Retinal pigment epithelial cell (primary cell): Measurements from ENCODE around the gene GNG8.

Experiments used
- DNase-seq: peaks from one replicate; pipeline ENCODE4 v3.0.0-alpha.2; 2010; ENCODE audit warnings: low read depth
- H3K4me3 ChIP-seq: 2 replicates; pipeline ENCODE4 v1.5.1; 2011; ENCODE audit warnings: mild to moderate bottlenecking, low read length, control low read depth, moderate library complexity
- TF ChIP-seq, protein P1 (sequence below): conservative IDR thresholded peaks from 2 replicates; pipeline ENCODE4 v1.5.1; 2011; ENCODE audit warnings: low read depth, low read length, control low read depth, inconsistent platforms

The GNG8 gene

DNA sequence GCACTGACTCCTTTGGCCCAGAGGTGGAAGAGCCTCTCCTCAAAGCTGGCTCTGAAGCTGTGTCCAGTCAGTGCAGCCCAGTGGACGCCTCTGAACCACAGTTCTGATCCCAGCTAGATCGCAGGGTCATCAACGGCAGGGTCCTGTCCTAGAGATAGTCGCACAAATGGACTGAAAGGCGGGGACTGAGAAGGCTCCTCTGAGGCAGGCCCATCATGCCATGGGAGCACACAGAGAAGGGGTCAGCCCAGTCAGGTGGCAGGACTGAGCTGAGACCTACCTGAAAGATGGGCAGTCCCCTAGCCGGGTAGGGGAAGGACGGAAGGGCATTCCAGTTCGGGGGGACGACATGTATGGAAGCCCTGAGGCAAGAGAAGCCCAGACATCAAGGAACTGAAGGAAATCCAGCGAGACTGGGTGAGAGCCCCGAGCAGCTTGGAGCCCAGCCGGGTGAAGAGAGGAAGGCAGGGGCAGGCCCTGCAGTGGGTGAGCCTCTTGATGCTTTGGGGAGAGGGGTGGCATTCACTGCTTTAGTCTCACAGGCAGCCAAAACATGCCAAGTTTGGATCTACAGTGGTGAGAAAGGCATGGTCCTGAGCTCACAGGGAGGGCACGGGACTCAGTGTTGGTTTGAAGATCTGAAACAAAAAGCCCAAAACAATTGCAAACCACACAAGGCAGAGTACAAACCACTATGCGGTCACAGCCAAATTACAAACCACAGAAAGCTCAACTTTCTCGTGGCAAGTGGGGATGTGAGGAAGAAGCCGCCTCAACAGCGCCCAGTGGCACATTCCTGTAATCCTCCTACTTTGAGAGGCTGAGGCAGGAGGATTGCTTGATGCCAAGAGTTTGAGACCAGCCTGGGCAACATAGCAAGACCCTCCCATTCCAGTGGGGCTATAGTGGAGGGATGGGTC lies 24.9 kb downstream of the GNG8 start:
- DNase-seq: no peak
- TF ChIP-seq, protein P1, sequence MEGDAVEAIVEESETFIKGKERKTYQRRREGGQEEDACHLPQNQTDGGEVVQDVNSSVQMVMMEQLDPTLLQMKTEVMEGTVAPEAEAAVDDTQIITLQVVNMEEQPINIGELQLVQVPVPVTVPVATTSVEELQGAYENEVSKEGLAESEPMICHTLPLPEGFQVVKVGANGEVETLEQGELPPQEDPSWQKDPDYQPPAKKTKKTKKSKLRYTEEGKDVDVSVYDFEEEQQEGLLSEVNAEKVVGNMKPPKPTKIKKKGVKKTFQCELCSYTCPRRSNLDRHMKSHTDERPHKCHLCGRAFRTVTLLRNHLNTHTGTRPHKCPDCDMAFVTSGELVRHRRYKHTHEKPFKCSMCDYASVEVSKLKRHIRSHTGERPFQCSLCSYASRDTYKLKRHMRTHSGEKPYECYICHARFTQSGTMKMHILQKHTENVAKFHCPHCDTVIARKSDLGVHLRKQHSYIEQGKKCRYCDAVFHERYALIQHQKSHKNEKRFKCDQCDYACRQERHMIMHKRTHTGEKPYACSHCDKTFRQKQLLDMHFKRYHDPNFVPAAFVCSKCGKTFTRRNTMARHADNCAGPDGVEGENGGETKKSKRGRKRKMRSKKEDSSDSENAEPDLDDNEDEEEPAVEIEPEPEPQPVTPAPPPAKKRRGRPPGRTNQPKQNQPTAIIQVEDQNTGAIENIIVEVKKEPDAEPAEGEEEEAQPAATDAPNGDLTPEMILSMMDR: no peak
- no peak overlapping the region for H3K4me3 ChIP-seq

DNA sequence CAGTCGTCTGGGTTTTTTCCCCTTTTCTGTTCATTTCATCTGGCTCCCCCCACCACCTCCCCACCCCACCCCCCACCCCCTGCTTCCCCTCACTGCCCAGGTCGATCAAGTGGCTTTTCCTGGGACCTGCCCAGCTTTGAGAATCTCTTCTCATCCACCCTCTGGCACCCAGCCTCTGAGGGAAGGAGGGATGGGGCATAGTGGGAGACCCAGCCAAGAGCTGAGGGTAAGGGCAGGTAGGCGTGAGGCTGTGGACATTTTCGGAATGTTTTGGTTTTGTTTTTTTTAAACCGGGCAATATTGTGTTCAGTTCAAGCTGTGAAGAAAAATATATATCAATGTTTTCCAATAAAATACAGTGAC lies 25.6 kb downstream of the GNG8 start:
- no peak overlapping the region for H3K4me3 ChIP-seq
- TF ChIP-seq, protein P1: no peak
- DNase-seq: no peak

DNA sequence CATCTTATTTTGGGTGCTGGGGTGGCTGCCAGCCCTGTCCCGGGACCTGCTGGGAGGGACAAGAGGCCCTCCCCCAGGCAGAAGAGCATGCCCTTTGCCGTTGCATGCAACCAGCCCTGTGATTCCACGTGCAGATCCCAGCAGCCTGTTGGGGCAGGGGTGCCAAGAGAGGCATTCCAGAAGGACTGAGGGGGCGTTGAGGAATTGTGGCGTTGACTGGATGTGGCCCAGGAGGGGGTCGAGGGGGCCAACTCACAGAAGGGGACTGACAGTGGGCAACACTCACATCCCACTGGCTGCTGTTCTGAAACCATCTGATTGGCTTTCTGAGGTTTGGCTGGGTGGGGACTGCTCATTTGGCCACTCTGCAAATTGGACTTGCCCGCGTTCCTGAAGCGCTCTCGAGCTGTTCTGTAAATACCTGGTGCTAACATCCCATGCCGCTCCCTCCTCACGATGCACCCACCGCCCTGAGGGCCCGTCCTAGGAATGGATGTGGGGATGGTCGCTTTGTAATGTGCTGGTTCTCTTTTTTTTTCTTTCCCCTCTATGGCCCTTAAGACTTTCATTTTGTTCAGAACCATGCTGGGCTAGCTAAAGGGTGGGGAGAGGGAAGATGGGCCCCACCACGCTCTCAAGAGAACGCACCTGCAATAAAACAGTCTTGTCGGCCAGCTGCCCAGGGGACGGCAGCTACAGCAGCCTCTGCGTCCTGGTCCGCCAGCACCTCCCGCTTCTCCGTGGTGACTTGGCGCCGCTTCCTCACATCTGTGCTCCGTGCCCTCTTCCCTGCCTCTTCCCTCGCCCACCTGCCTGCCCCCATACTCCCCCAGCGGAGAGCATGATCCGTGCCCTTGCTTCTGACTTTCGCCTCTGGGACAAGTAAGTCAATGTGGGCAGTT lies 26.2 kb downstream of the GNG8 start:
- TF ChIP-seq, protein P1: no peak
- no peak for DNase-seq
- no peak overlapping the region for H3K4me3 ChIP-seq

DNA sequence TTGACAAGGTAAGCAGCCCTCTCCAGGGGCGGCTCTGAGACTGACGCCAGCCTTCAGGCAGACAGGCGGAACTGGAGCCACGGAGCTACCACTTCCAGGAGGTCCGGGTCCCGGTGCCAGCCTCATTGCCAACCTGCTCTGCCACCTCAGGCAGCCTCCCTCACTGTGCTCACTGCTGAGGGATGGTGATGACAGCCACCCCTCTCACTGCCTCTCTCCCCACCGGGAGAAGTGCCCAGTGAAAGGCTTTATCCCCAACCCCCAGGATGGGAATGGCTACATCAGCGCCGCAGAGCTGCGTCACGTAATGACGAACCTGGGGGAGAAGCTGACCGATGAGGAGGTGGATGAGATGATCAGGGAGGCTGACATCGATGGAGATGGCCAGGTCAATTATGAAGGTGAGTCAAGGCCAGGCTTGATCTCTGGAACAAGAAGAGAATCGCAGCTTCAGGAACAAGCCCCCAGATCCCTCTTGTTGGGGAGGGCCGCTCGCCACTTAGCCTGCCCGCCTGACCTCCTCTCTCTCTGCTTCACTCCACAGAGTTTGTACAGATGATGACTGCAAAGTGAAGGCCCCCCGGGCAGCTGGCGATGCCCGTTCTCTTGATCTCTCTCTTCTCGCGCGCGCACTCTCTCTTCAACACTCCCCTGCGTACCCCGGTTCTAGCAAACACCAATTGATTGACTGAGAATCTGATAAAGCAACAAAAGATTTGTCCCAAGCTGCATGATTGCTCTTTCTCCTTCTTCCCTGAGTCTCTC lies 27.2 kb downstream of the GNG8 start:
- no peak for DNase-seq
- no peak overlapping the region for H3K4me3 ChIP-seq
- TF ChIP-seq, protein P1: no peak

DNA sequence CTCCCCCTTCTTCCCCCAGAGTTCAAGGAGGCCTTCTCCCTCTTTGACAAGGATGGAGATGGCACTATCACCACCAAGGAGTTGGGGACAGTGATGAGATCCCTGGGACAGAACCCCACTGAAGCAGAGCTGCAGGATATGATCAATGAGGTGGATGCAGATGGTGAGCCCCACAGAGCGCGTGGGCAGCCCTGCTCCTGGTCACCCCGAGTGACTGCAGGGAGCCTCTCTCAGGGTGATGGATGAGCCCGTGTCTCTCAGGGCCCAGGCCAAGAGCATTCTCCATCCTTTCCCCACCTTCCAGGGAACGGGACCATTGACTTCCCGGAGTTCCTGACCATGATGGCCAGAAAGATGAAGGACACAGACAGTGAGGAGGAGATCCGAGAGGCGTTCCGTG lies 27.8 kb downstream of the GNG8 start:
- no peak for DNase-seq
- no peak overlapping the region for H3K4me3 ChIP-seq
- TF ChIP-seq, protein P1: no peak

DNA sequence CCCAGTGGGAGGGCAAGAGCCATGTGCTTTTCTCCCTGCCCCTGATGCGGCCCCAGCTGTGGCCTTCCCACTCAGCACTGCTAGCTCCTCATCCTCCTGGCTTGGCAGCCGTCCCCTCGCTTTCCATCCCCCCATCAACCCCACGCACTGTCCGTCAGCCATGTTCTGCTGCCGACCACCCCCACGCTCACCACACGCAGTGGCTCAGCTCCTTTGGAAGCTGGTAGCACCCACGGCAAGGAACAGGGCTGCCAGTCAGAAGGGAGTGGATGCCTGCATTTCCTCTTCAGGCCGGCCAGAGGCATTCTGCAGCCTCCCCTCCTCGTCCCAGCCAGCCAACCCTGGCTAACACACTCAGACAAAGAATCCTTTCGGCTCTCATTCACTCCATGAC lies 28.6 kb downstream of the GNG8 start:
- no peak for DNase-seq
- H3K4me3 ChIP-seq: no peak overlapping the region
- TF ChIP-seq, protein P1: no peak
